Neural cell (in vitro differentiated cells): ENCODE measurements around the gene HNRNPLL.

Experiments used
- CTCF ChIP-seq: fragments of 450-650 bp; IDR thresholded peaks from 2 replicates; pipeline ENCODE4 v1.5.1; 2014; ENCODE audit warnings: antibody characterized with exemption, mild to moderate bottlenecking, moderate library complexity; ENCODE audit not compliant: poor library complexity, severe bottlenecking
- EP300 ChIP-seq: fragments of 450-650 bp; conservative IDR thresholded peaks from 2 replicates; pipeline ENCODE4 v1.6.1; 2014; ENCODE audit warnings: antibody characterized with exemption, mild to moderate bottlenecking, moderate library complexity; ENCODE audit not compliant: poor library complexity, severe bottlenecking
- EZH2 ChIP-seq: fragments of 200-600, 300-800 bp; shearing (Covaris generic), sonication (generic); IDR thresholded peaks from 2 replicates; pipeline ENCODE4 v1.6.1; 2014; ENCODE audit warnings: antibody characterized with exemption, low read length, borderline replicate concordance, mild to moderate bottlenecking; ENCODE audit not compliant: insufficient read depth, poor library complexity, severe bottlenecking
- MXI1 ChIP-seq: fragments of 450-650 bp; conservative IDR thresholded peaks from 2 replicates; pipeline ENCODE4 v1.6.1; 2014; ENCODE audit warnings: antibody characterized with exemption, mild to moderate bottlenecking; ENCODE audit not compliant: poor library complexity, severe bottlenecking
- POLR2AphosphoS5 ChIP-seq: IDR thresholded peaks from 2 replicates; pipeline ENCODE4 v1.6.1; 2012
- RAD21 ChIP-seq: fragments of 450-650 bp; conservative IDR thresholded peaks from 2 replicates; pipeline ENCODE4 v1.6.1; 2014; ENCODE audit warnings: antibody characterized with exemption, mild to moderate bottlenecking, moderate library complexity
- REST ChIP-seq: IDR thresholded peaks from 2 replicates; pipeline ENCODE4 v1.6.1; 2012; ENCODE audit warnings: borderline replicate concordance
- TAF1 ChIP-seq: IDR thresholded peaks from 2 replicates; pipeline ENCODE4 v1.6.1; 2012; ENCODE audit warnings: low read depth

GRCh38 chr2:38650012-38650411, 47.3 kb upstream of the HNRNPLL start:
- TF ChIP-seq REST: no peak
- no peak for TF ChIP-seq CTCF
- no peak for TF ChIP-seq EP300
- no peak for TF ChIP-seq EZH2
- TF ChIP-seq RAD21: no peak
- no peak for TF ChIP-seq MXI1
- TF ChIP-seq TAF1: no peak
- TF ChIP-seq POLR2AphosphoS5: no peak
